GM18867 (cell line): Measurements from ENCODE around the gene KSR1.

Experiments
- ATAC-seq: cut with Tn5 transposase; IDR thresholded peaks from one replicate; pipeline ENCODE4 v1.9.1; 2021; ENCODE audit warnings: mild to moderate bottlenecking, moderate library complexity; ENCODE audit not compliant: unreplicated experiment

KSR1 gene

DNA sequence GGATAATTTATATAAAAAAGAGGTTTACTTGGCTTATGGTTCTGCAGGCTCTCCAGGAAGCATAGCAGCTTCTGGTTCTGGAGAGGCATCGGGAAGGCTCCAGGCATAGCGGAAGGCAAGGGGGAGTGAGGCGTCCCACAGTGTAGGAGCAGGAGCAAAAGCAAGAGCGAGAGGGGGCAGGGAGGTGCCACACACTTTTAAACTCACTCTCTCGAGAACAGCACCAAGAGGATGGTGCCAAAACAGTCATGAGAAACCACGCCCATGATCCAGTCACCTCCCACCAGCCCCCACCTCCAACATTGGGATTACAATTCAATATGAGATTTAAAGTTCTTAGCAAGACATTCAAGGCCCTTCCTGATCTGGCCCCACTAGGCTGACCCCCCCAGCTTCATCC is 124.8 kb downstream of the KSR1 start:
- ATAC-seq: no peak

DNA sequence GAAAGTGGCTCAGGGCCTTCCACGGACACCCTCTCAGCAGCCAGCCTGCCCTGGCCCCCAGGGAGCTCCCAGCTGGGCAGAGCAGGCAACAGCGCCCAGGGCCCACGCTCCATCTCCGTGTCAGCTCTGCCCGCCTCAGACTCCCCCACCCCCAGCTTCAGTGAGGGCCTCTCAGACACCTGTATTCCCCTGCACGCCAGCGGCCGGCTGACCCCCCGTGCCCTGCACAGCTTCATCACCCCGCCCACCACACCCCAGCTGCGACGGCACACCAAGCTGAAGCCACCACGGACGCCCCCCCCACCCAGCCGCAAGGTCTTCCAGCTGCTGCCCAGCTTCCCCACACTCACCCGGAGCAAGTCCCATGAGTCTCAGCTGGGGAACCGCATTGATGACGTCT is 126.4 kb downstream of the KSR1 start:
- ATAC-seq: no peak

DNA sequence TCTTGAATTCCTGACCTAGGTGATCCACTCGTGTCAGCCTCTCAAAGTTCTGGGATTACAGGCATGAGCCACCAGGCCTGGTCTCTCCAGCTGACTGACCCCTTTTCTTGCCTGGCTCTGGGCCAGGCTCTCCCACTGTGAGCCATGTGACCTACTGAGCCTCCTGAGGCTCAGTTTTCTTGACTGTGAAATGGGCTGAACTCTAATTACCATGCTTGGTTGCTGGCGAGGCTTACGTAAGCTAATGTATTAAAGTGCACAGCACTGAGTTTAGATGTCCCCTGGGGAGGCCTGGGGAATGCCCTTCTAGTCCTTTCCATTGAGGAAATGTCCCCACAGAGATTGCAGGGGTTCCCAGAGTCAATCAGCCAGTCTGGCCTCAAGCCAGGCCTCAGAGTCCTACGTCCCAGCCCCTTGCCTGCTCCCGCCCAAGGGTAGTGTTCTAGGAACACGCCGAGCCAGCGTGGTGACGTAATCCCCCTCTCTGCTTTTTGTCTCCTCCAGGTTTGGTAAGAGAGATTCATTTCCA is 129.0 kb downstream of the KSR1 start:
- ATAC-seq: no peak

DNA sequence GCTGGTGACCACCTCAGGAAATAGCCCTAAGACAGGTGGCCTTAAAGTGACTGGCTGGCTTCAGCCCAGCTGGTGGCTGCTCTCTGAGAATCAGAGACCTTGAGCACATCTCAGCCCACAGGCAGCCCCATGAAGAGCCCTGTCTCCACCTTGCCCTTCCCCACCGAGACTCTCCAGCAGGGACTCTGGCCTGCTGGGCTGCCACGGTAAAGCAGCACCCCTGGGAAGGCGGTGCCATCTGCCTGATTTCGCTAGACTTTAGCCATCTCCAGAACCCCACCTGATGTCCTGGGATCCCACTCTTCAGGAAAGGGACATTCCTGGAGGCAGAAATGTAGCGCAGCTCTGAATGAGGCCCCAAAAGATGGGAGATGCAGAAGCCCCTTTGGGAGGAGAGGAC is 129.5 kb downstream of the KSR1 start:
- no peak for ATAC-seq

DNA sequence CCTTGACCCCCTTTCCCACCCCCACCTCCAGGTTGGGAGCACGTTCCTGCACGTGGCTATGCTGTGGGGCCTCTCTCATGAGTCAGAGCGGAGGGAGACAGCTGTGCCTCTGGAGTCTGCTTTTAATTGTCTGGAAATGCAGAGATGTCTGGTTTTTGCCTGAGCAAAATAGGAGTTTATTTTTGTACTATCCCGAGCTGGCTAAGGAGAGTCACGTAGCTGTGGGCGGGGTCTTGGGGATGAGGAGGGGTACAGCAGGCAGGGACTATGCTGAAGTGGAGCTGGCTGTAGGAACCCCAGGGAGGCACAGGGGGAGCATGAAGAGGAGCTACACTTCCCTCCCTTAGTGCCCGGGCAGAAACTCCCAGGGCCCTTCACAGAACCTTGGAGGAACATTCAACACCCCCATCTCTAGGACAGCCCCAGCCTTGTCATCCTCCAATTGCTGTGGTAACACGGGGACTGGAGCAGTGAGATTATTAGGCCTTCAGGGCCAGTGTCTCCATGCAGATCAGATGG is 130.0 kb downstream of the KSR1 start:
- ATAC-seq: no peak

DNA sequence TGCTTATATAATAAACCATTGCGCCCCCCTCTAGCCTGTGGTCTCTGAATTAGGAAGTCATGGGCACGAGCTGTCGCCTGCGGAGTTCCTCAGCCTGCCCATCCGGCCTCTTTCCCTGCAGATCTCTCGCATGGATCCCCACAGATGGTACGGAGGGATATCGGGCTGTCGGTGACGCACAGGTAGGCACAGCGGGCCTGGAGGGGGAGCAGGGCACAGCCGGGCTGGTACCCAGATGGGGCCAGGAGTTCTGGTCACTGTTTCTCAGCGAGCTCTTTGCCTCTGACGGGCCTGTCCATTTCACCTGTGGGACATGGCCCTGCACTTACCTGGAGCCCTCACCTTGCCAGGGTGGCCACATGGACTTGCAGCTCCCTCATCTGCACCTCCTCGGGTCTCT is 132.1 kb downstream of the KSR1 start:
- no peak for ATAC-seq

DNA sequence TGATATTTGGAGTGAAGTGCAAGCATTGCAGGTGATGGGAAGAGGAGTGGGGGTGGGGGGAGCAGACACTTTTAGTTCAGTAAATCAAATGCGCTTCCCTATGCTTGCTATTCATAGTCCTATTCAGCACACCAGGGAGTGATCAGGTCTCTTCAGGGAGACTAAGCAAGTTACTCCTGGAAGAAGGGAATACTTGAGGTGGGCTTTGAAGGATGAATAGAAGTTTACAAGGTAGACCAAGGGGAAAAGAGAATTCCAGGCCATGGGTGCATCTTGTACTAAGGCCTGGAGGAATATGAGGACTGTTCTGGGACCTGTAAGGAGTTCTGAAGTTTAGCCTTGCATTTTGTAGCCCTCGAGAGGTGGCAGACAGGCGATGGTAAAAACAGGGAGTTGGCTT is 134.6 kb downstream of the KSR1 start:
- no peak for ATAC-seq

DNA sequence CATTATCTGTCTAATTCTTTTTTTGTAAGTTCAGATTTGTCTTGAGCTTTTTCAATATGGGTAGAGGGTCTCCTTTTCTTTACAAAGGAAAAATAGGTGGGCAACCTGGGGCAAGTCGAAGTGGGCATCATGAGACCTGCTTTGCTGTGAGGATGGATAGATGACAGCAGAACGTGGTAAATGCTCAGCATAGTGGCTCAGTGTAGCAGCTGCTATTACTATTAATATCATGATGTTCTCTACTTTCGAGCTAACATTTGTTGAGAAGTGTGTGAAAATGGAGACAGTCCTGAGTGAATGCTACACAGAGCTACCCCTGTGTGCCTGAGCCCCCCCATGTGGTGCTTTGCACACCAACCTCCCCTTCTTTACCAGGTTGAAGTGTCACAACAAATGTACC is 135.7 kb downstream of the KSR1 start:
- ATAC-seq: no peak

DNA sequence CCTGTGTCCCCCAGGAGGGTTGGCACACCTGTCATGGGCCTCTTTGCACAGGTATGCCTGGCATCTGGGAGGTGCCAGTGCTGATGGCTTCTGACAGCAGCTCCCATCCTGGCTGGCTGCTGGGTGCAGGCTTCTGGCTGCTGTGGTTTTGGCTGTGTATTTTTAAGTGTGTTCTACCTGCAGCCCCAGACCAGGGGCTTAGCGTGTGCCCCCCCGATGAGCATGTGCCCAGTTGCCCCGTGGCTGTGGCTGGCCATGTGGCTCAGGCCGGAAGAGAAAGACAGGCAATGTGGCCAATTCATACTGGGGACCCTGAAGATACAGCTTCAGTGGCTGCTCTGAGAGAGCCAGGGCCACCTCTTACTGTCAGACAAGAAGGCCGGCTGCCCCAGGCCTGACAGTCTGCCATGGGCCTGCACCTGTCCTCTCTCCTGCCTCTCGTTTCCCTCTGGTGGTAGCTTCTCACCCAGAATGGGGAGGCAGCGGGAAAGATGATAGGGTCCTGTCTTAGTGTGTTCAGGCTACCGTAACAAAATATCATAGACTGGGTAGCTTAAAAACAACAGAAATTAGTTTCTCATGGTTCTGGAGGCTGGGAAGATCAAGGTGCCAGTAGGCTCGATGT is 137.1 kb downstream of the KSR1 start:
- ATAC-seq: no peak

DNA sequence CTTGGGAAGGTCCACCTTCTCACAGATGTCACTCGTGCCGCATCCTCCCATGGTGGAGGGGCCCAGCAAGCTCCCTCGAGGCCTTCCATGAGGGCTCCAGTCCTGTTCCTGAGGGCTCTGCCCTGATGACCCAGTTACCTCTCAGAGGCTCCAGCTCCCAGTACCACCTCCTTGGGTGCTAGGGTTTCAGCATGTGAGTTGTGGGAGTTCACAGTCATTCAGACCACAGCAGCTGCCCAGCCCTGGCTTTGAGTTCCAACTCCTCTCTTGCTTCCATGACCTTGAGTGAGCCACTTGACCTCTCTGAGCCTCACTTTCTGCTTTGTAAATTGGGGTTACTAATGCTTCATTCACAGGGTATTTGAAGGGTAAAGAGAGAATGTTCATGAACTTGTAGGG is 137.6 kb downstream of the KSR1 start:
- ATAC-seq: no peak

DNA sequence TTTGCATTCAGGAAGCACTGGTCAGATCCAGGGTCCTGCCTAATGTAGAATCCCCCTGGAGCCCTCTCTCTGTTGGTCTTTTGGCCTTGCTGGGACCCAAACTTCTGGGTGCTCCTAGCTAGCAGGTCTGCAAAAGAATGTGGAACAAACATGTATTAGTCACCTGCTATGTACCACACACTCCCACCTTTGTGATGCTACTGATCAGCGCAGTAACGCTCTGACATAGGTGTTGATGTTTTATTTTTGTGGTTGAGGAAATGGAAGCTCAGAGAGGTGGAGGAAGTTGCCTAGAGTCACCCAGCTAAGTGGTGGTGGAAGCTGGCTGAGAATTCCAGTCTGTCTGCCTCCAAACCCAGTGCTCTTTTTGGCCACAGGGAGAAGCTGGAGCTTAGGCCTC is 139.0 kb downstream of the KSR1 start:
- no peak for ATAC-seq

DNA sequence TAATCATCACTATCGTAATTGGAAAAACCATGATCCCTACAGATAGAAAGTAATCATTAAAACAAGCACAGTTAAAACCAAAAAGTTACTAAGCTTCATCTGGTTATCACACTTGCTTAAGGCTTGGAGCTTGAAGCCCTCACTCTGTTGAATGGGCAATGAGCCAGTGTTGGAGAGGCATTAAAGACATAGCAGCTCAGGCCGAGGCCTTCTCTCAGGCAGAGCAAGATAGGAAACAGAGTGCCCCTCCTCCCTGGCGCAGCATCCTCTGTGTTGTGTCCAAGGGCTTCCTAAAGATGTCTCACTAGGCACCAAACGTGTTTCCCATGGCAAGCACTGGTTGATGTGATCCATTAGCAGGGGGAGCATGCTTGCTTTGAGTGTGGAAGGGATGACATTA is 139.8 kb downstream of the KSR1 start:
- ATAC-seq: no peak

DNA sequence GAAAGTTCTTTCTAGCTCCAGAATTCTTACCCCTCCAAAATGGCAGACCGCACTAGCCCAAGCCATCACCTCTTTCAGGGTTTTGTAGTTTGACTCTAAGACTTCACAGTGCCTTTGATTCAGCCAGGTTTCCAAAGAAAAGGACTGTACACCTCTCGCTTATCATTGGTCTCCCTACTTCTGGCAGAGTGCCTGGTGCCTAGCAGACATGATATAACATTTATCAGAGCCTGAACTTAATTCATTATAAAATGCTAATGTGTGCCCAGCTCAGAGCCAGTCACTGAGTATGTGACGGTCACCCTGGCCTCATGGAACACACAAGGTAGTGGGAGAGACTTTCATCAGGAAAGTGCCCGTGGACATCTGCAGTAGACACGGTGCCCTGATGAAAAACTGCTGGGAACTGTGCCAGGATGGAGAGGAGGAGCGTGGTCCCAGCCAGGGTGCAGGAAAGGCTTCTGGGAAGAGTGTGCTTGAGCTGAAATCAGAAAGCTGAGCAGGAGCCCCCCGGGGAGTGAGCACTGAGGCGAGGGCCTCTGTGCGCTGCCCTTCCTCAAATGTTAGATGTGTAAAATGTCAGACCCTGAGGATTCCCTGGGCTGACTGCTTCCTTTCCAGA is 140.4 kb downstream of the KSR1 start:
- ATAC-seq: no peak

DNA sequence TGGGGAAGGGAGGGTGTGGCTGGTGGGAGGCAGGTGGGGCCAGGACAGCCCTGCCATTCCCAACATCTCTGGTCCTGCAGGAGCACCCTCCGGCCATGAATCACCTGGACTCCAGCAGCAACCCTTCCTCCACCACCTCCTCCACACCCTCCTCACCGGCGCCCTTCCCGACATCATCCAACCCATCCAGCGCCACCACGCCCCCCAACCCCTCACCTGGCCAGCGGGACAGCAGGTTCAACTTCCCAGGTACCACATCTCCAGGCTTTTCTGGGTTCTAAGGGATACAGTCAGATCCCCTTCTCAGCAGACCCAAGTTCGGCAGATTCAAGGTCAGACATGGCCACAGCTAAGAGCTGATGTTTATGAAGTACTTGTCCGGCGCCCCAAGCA is 140.9 kb downstream of the KSR1 start:
- no peak for ATAC-seq

DNA sequence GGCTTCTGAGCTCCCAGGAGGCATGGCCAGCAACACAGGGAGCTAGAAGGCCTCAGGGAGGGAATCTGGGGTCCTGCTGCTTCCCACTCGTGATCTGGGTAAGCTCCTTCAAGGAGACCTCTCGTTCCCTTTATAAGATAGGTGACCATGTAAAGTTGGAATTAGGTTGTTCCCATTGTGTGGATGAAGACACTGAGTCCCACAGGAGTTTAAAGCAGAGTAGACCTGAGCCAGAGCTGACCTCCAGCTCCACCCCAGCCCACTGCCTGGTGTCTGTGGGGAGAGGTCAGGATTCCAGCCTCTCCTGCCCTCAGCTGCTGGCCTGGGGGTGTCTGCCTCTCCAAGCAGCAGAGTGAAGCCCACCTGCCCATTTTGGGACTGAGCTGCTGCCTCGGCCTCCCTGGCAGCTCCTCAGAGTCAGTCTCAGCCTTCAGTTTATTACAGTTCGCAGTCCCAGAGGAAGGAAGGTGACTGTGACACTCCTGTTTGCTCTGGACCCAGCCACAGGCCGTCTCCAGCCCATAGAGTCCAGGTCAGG is 141.6 kb downstream of the KSR1 start:
- no peak for ATAC-seq

DNA sequence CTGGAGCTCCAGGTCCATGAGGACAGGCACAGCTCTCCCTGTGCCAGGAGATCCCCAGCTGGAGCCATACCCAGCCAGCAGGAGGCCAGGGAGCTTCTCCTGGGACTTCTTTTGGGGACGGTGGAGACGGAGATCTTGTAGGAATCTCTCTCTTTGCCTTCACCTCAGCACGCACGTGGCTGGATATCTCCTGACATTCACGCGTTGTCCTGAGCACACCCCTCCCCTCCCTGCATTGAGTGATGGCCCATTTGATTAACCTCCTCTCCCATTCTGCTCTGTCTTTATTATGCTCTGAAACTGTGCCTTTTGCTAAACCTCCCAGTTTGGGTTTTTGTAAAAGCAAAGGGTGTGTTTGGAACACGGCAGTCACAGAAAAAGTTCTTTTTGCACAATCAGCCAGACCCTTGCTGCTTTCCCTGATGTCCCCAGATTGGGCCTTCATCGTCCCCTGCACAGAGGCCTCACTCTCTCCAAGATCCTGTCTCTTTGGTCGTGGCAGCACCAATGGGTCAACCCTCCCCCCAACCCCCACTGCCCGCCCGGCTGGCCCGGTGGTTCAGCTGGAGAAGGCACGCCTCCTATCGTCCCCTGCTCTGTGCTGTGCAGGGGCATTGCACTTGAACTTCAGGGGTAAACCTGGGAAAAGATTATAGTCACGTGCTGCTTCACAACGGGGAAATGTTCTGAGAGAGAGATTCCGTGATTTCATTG is 142.2 kb downstream of the KSR1 start:
- ATAC-seq: no peak

DNA sequence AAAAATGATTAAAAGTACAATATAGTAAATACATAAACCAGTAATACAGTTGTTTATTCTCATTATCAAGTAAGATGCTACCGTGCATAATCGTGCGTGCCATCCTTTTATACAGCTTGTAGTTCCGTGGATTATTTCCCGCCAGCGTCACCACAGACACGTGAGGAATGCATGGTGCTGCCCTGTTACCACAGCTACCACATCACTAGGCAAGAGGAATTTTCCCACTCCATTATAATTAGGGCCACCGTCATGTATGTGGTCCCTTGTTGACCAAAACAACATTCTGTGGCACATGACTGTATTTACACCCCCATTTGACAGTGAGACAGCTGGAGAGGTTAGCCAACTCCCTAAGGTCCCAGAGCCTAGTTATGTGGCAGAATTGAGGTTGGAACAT is 144.2 kb downstream of the KSR1 start:
- ATAC-seq: no peak

DNA sequence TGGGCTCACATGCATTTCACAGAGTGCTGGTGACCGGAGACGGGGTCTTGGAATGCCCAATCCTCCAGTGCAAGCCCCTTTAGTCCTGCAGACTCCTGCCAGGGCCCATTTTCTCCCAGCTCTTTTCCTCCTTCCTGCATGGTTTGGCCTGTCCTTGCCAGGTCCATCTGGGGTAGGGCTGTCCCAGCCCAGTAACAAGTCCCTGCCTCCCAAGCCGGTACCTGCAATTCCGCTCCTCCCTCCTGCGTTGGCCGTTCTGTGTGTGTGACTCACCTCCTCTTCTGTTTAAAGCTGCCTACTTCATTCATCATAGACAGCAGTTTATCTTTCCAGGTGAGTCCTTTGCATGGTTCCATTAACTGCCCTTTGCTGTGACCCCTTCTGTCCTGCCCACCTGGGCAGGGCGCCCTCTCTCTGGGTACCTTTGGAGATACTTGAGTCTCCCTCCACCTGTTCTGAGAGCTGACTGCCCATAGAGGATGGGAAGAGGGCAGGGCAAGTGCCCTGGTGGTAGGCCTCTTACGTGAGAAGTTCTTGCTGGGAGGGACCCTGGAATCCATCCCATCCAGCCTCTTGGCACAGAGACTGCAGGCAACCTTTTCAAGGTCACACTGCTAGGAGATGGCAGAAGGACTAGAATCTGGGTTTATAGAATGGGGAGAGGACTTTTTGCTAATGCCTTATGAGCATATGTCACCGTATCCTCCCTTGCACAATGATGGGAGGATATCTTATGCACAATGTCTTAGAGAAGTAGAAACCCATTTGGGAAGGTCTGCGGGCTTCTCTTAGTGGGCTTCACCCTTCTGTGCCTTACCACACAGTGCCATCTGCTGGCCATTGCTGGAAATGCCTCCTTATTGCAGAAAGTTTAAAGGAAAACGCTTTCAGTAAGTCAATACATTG is 145.1 kb downstream of the KSR1 start:
- ATAC-seq: no peak

DNA sequence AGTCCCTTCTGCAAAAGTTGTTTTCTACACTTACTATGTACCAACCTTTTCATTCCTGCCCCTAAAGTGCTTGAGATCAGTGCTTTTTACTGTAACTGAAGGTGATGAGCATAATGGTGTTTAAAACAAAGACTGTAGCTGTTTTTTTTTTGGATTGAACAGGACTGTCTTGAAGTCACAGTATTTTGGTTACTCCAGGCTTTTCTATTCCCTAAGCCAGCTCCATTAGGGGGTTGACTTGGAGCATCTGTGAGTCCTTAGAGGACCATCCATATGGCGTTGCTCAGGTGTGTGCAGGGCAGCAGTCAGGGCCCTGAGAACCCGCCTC is 145.7 kb downstream of the KSR1 start:
- no peak for ATAC-seq

DNA sequence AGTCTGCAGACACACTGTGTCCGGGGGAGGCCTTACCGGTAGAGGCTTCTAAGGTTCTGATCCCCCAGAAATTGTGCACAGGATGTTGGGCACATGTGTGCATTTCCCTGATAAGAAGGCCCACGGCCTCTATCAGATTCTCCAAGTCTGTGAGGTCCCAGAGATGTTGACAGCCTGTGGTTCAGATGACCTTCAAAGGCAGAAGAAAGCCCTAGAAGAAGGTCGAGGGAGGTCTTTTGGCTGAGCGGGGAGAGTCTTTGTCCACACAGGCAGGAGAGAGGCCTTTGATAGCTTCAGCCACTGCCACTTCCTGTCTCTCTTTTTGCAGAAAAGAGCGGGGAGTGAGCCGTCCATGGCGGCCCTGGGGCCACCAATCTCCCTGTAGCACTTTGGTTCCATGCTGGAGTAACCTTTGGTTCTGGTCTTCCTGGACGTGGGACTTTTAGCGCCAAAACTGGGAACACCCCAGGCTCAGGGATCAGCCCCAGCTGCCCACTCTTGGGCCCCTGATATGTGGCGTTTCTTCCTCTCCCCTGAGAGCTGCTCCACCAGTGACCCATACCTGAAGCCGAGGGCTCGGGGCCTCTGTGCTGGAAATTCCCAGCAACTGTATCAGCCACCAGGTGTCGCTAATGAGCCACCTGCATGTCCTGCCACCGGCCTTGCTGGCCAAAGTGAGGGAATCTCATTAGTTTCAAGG is 146.6 kb downstream of the KSR1 start:
- ATAC-seq: no peak
